ENCODE results near the gene GNA14. TPM values are rescaled to one million over a fixed set of nuclear protein-coding genes. Genes with fewer than 3 reads are reported as not detected.
"Not testable (repeated sequence)": the region's sequence is repeated elsewhere in the genome, so short reads cannot be mapped to it uniquely, and the experiment has no call there.

GNA14 gene
- total and polyA plus RNA-seq, 2 donors (not counting 1 experiment from before 2014, with no cell fraction given), result 0.50 to 0.52 TPM

GRCh38 chr9:77442436-77442835 is 205.7 kb downstream of the GNA14 start:
- TF ChIP-seq CTCF (conservative IDR thresholded peaks at IDR 0.05 in 1 of 2, IDR thresholded peaks at IDR 0.05 in 1 of 2; ENCODE audit: low read depth in 1 of 2, low read length in 2 of 2) (no peak), EZH2 (IDR thresholded peaks at IDR 0.05; ENCODE audit: low read length, missing control alignments) (no peak)
- Histone ChIP-seq H4K20me1 (ENCODE audit: control insufficient read depth, extremely low read depth, insufficient read depth, low read length) (no peaks in the 10 kb centered on the region), H3K9ac (ENCODE audit: insufficient read depth, low read length) (no peak overlapping the region), H3K27ac (ENCODE audit: insufficient read depth, low read length) (no peak overlapping the region), H3K4me2 (ENCODE audit: extremely low read depth, insufficient read depth, low read length) (no peak overlapping the region), H2AFZ (ENCODE audit: low read length) (no peak overlapping the region), H3K36me3 (ENCODE audit: control insufficient read depth, insufficient read depth, low read length) (no peaks in the 10 kb centered on the region), H3K9me3 (ENCODE audit: control insufficient read depth, insufficient read depth, low read depth, low read length) (no peaks in the 10 kb centered on the region), H3K79me2 (ENCODE audit: control insufficient read depth, insufficient read depth, low read length) (no peaks in the 10 kb centered on the region), H3K27me3 (ENCODE audit: control insufficient read depth, insufficient read depth, low read length) (no peaks in the 10 kb centered on the region), H3K4me1 (ENCODE audit: control insufficient read depth, extremely low read depth, insufficient read depth, low read length) (no peaks in the 10 kb centered on the region), H3K4me3 (replicated peaks in 1 of 4; ENCODE audit: control extremely low read depth in 1 of 4, insufficient read depth in 1 of 4, low read depth in 3 of 4, low read length in 4 of 4) (no peak overlapping the region)
- no peak for DNase-seq (ENCODE audit: low read depth in 2 of 2)

GRCh38 chr9:77441124-77441523 is 207.0 kb downstream of the GNA14 start:
- H3K4me1 ChIP-seq (ENCODE audit: control insufficient read depth, extremely low read depth, insufficient read depth, low read length); H3K27ac ChIP-seq (ENCODE audit: insufficient read depth, low read length); H3K79me2 ChIP-seq (ENCODE audit: control insufficient read depth, insufficient read depth, low read length); H2AFZ ChIP-seq (ENCODE audit: low read length); H3K36me3 ChIP-seq (ENCODE audit: control insufficient read depth, insufficient read depth, low read length); H4K20me1 ChIP-seq (ENCODE audit: control insufficient read depth, extremely low read depth, insufficient read depth, low read length); H3K9me3 ChIP-seq (ENCODE audit: control insufficient read depth, insufficient read depth, low read depth, low read length); H3K9ac ChIP-seq (ENCODE audit: insufficient read depth, low read length); H3K27me3 ChIP-seq (ENCODE audit: control insufficient read depth, insufficient read depth, low read length); H3K4me3 ChIP-seq (replicated peaks in 1 of 4; ENCODE audit: control extremely low read depth in 1 of 4, insufficient read depth in 1 of 4, low read depth in 3 of 4, low read length in 4 of 4); H3K4me2 ChIP-seq (ENCODE audit: extremely low read depth, insufficient read depth, low read length); DNase-seq (ENCODE audit: low read depth in 2 of 2): not testable (repeated sequence)

GRCh38 chr9:77440057-77440456 is 208.1 kb downstream of the GNA14 start:
- Histone ChIP-seq H3K79me2 (ENCODE audit: control insufficient read depth, insufficient read depth, low read length) (no peaks in the 10 kb centered on the region), H2AFZ (ENCODE audit: low read length) (peak overlapping the region; percentile 65), H3K4me1 (ENCODE audit: control insufficient read depth, extremely low read depth, insufficient read depth, low read length) (no peaks in the 10 kb centered on the region), H3K9me3 (ENCODE audit: control insufficient read depth, insufficient read depth, low read depth, low read length) (no peaks in the 10 kb centered on the region), H3K4me2 (ENCODE audit: extremely low read depth, insufficient read depth, low read length) (no peak overlapping the region), H3K27me3 (ENCODE audit: control insufficient read depth, insufficient read depth, low read length) (no peaks in the 10 kb centered on the region), H4K20me1 (ENCODE audit: control insufficient read depth, extremely low read depth, insufficient read depth, low read length) (no peaks in the 10 kb centered on the region), H3K9ac (ENCODE audit: insufficient read depth, low read length) (peak overlapping the region; percentile 34), H3K27ac (ENCODE audit: insufficient read depth, low read length) (no peak overlapping the region), H3K4me3 (replicated peaks in 1 of 4; ENCODE audit: control extremely low read depth in 1 of 4, insufficient read depth in 1 of 4, low read depth in 3 of 4, low read length in 4 of 4) (peak overlapping the region in 1 of 4 experiments; percentile 37), H3K36me3 (ENCODE audit: control insufficient read depth, insufficient read depth, low read length) (no peaks in the 10 kb centered on the region)
- TF ChIP-seq EZH2 (IDR thresholded peaks at IDR 0.05; ENCODE audit: low read length, missing control alignments), result no peak
- TF ChIP-seq CTCF (conservative IDR thresholded peaks at IDR 0.05 in 1 of 2, IDR thresholded peaks at IDR 0.05 in 1 of 2; ENCODE audit: low read depth in 1 of 2, low read length in 2 of 2), result no peak
- peak; percentile 45 to 62 for DNase-seq (ENCODE audit: low read depth in 2 of 2)

Data from fibroblast of lung (primary cell).